RWPE1 (cell line): Measurements from ENCODE around the gene DDIT3.
A peak's percentile ranks its signal among the peaks of the same experiment; 100 is the strongest.

Source experiments
- CTCF ChIA-PET: fragments of 350-600 bp; sonication (Branson Sonifier 250); formaldehyde crosslinking; extraction: SDS; loops from one replicate; lab custom pipeline; 2021; lab: Yijun Ruan, JAX
- POLR2A ChIA-PET: fragments of 400-600 bp; formaldehyde crosslinking; extraction: SDS; loops from one replicate; lab custom pipeline; 2020; ENCODE audit warnings: antibody characterized with exemption; ENCODE audit not compliant: low non-redundant PET; lab: Yijun Ruan, JAX
- DNase-seq: peaks from one replicate; pipeline ENCODE4 v3.0.0; 2012; ENCODE audit warnings: low spot score
- H3K27ac ChIP-seq: fragments of 450-650 bp; 2 replicates; pipeline ENCODE4 v1.5.1; 2017
- CTCF ChIP-seq: fragments of 450-650 bp; conservative IDR thresholded peaks from 2 replicates; pipeline ENCODE4 v1.5.1; 2017; ENCODE audit warnings: low read depth, mild to moderate bottlenecking

DDIT3 gene

DNA sequence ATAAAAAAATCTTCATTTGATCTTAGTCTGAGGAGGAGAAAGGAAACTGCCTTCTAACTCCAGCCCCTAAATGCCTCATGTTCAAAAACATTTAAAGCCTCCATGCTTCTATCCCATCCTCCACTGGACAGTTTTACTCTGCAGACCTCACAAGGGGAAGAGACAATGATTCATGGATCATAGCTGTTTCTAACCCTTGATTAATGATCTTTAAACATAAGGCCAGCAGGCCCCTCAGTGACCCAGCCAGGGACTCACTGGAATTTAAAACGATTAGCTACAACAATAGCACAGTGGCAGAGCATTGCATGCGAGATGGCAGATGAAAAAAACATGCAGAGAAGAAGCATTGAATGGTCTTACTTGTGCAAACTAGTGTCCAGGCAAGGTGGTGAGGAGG lies 20.7 kb upstream of the DDIT3 start:
- no peak overlapping the region for H3K27ac ChIP-seq
- POLR2A ChIA-PET = no interaction called here
- TF ChIP-seq CTCF = no peak
- no peak for DNase-seq
- CTCF ChIA-PET = interaction anchor here (1.1 kb wide), 1 partner anchor 16 kb away, joined by 3 read pairs; no protein-coding TSS in a partner anchor

DNA sequence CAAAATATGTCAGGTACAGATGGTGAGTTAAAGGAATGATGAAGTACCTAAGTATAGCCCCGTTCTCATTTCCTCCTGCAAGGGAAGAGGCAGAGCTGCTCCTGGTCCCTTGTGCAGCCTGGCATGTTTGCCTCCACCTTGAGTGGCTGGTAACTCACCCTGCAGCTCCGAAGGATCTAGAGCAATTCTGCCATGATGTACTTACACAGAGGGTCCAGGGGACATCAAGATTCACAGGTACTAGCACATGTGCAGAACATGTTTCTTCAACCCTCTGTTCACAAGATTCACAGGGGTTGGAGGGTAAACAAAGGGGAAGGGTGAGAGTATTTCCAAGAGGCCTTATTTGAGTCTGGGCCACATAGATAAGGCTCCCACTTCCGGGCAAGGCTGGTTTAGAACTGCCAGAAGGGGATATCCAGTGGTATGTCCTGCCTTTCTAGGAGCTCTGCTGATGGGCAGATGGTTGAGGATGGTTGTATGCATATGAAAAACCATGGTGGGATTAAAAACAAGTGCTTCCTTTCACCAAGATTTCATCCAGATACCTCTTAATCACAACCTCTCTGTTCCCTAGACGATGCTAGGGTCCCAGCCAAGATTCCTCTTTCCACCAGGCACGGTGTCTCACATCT lies 18.9 kb upstream of the DDIT3 start:
- CTCF ChIA-PET = no interaction called here
- POLR2A ChIA-PET = no interaction called here
- DNase-seq = no peak
- no peak overlapping the region for H3K27ac ChIP-seq
- TF ChIP-seq CTCF = no peak

GRCh38 chr12:57536597-57536942 lies 16.3 kb upstream of the DDIT3 start:
- no peak for DNase-seq
- no peak overlapping the region for H3K27ac ChIP-seq
- ChIA-PET POLR2A (no interaction called here), CTCF (no interaction called here)
- no peak for TF ChIP-seq CTCF

DNA sequence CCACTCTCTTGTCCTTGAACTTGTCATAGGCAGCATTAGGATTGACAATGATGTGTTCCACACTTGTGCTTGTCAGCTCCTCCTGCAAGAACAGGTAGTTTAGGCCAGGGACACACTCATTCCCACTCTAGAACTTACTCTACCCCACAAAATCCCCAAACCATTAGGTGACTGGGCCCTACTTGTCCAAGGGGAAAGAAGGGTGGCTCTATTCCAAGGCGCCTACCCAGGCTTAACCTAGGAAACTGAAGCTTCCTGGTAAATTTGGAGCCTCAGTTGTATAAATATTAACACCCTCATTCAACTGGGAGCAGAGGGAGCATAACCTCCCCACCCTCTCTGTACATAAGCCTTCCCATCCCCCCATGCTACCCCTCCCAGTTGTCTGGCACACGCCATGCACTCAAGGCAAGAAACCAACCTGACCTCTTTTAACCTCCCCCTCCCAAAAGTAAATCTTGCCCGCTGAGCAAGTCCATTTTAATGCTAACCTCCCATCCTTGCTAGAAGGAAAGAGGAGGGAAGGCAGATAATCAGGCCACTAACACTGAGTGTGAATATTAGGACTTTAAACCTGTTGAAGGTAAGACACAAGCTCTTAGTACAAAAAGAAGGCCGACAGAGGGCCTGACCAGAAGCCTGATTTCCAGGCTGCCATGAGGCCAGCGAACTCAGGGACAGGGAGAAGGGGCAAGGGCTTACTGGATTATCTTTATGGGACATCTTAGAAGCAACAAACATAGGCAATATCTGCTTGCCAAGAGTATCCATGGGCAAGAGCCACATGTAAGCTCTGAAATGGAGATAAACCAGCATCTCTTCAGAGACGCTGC lies 15.7 kb upstream of the DDIT3 start:
- no peak for DNase-seq
- ChIA-PET POLR2A (no interaction called here), CTCF (interaction anchor here (0.5 to 1.0 kb wide), 3 partner anchors 11 to 924 kb away, joined by 3 to 5 read pairs (median 5); partner anchors contain the start of gene DCTN2)
- TF ChIP-seq CTCF = no peak
- no peak overlapping the region for H3K27ac ChIP-seq

DNA sequence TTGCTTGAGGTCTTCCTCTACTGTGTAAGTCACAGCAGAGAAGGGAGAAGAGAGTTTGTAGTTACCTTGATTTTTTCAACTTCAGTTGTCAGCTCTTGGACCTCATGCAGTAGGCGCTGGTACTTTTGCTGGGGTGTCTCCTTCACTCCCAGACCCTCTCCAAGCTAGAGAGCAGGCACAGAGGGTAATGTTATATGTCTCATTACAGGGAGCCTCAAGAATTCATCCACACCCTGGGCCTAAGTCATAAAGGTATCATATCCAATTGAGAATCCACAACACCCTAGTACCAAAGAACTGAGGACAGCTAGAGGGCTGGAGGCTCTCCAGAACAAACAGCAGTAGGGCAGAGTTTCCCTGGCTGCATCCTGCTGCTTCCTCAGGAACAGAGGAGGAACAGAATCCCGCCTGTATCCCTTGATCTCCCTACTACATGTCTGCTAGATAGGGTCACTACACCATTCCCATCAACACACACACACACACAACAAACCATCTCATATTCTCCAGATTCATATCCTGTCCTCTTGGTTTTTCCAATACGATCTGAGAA lies 14.8 kb upstream of the DDIT3 start:
- ChIA-PET POLR2A (interaction anchor here (0.6 kb wide), 1 partner anchor 9 kb away, joined by 3 read pairs; no protein-coding TSS in a partner anchor), CTCF (interaction anchor here (0.5 to 1.0 kb wide), 6 partner anchors 11 to 925 kb away, joined by 3 to 5 read pairs (median 4); partner anchors contain the start of gene DCTN2)
- DNase-seq = no peak
- no peak for TF ChIP-seq CTCF
- H3K27ac ChIP-seq = no peak overlapping the region

DNA sequence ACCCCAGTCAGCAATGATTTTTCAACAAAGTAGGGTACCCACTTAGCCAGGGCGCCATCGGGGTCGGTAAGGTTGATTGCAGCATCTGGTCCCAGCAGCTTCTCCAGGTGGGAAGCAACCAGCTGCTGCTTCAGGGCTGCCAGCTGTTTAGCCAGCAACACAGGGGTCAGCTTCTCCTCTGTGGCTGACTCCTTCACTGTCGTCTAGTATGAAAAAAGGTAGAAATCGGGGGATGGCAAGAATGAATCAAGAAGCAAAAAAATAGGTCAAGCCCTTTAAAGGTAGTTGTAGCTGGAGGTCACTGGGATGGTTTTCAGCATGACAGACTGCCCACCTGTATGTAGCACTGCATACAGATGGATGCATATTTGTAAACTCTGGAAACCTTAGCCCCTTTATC lies 13.9 kb upstream of the DDIT3 start:
- peak overlapping the region; percentile 20; the same call in 1 of the 2 replicates for H3K27ac ChIP-seq
- TF ChIP-seq CTCF = no peak
- POLR2A ChIA-PET = interaction anchor here (0.6 kb wide), 1 partner anchor 10 kb away, joined by 3 read pairs; no protein-coding TSS in a partner anchor
- CTCF ChIA-PET = interaction anchor here (0.6 to 1.0 kb wide), 4 partner anchors 10 to 86 kb away, joined by 3 to 4 read pairs (median 3); no protein-coding TSS in a partner anchor
- DNase-seq = no peak
